Liver (tissue), 3 donors: ENCODE results near the gene ROBO3.

Experiments
- EGR1 ChIP-seq, 2 donors: IDR thresholded peaks; 2 replicates each; pipeline ENCODE4 v1.6.1; 2016 to 2018; ENCODE audit warnings: antibody characterized with exemption in 2 of 2, low read depth in 2 of 2
- FOXA1 ChIP-seq: IDR thresholded peaks from 2 replicates; pipeline ENCODE4 v1.6.1; 2016; ENCODE audit warnings: antibody characterized with exemption
- GABPA ChIP-seq, 2 donors: IDR thresholded peaks in 1 of 2; conservative IDR thresholded peaks in 1 of 2; 2 replicates each; pipeline ENCODE4 v1.6.1; 2016; ENCODE audit warnings: antibody characterized with exemption in 2 of 2, mild to moderate bottlenecking in 1 of 2, moderate library complexity in 1 of 2
- HNF4A ChIP-seq, 2 donors: conservative IDR thresholded peaks; 2 replicates each; pipeline ENCODE4 v1.6.1; 2016; ENCODE audit warnings: antibody characterized with exemption in 2 of 2, mild to moderate bottlenecking in 2 of 2
- HNF4G ChIP-seq: IDR thresholded peaks from 2 replicates; pipeline ENCODE4 v1.6.1; 2016; ENCODE audit warnings: antibody characterized with exemption
- JUND ChIP-seq, 2 donors: IDR thresholded peaks; 2 replicates each; pipeline ENCODE4 v1.6.1; 2016; ENCODE audit warnings: antibody characterized with exemption in 2 of 2
- RAD21 ChIP-seq, 2 donors: IDR thresholded peaks; 2 replicates each; pipeline ENCODE4 v1.6.1; 2016; ENCODE audit warnings: antibody characterized with exemption in 2 of 2, mild to moderate bottlenecking in 2 of 2
- SP1 ChIP-seq: IDR thresholded peaks from 2 replicates; pipeline ENCODE4 v1.6.1; 2018; ENCODE audit warnings: antibody characterized with exemption, mild to moderate bottlenecking
- TAF1 ChIP-seq: conservative IDR thresholded peaks from 2 replicates; pipeline ENCODE4 v1.6.1; 2016; ENCODE audit warnings: antibody characterized with exemption, mild to moderate bottlenecking
- YY1 ChIP-seq: IDR thresholded peaks from 2 replicates; pipeline ENCODE4 v1.6.1; 2016; ENCODE audit warnings: antibody characterized with exemption, mild to moderate bottlenecking
- TF ChIP-seq, protein P1 (sequence below): fragments of 150-350 bp; IDR thresholded peaks from 2 replicates; pipeline ENCODE4 v1.5.1; 2017; ENCODE audit warnings: improper control_type of control experiment, low read depth, low read length; ENCODE audit not compliant: missing input control
- TF ChIP-seq, protein P2 (sequence below): IDR thresholded peaks from 2 replicates; pipeline ENCODE4 v1.6.1; 2016; ENCODE audit warnings: antibody characterized with exemption, mild to moderate bottlenecking
- TF ChIP-seq, protein P3 (sequence below): IDR thresholded peaks from 2 replicates; pipeline ENCODE4 v1.6.1; 2016; ENCODE audit warnings: antibody characterized with exemption
- TF ChIP-seq, protein P4 (sequence below): IDR thresholded peaks from 2 replicates; pipeline ENCODE4 v1.6.1; 2016; ENCODE audit warnings: antibody characterized with exemption
- donor health status: healthy.
- donor health status: healthy.

DNA sequence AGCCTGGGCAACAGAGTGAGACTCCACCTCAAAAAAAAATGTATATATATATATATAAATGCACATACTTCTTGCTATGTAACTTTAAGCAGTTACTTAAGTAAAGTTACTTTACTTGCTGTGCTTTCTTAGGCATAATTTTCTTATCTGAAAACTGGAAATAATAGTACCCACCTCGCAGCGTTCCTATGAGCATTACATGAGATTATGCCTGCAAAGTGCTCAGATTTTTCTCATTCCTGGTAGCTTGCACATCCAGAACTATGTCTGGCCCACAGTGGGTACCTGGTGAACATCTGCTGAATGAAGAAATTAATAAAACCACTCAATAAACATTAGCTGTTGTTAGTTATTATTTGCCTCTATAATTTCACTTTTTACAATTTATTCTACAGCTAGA lies 6.1 kb upstream of the ROBO3 start:
- TF ChIP-seq HNF4G: no peak
- TF ChIP-seq, protein P1, sequence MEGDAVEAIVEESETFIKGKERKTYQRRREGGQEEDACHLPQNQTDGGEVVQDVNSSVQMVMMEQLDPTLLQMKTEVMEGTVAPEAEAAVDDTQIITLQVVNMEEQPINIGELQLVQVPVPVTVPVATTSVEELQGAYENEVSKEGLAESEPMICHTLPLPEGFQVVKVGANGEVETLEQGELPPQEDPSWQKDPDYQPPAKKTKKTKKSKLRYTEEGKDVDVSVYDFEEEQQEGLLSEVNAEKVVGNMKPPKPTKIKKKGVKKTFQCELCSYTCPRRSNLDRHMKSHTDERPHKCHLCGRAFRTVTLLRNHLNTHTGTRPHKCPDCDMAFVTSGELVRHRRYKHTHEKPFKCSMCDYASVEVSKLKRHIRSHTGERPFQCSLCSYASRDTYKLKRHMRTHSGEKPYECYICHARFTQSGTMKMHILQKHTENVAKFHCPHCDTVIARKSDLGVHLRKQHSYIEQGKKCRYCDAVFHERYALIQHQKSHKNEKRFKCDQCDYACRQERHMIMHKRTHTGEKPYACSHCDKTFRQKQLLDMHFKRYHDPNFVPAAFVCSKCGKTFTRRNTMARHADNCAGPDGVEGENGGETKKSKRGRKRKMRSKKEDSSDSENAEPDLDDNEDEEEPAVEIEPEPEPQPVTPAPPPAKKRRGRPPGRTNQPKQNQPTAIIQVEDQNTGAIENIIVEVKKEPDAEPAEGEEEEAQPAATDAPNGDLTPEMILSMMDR: no peak
- TF ChIP-seq TAF1: no peak
- no peak for TF ChIP-seq JUND (IDR thresholded peaks at IDR 0.05)
- TF ChIP-seq FOXA1: no peak
- TF ChIP-seq, protein P2, sequence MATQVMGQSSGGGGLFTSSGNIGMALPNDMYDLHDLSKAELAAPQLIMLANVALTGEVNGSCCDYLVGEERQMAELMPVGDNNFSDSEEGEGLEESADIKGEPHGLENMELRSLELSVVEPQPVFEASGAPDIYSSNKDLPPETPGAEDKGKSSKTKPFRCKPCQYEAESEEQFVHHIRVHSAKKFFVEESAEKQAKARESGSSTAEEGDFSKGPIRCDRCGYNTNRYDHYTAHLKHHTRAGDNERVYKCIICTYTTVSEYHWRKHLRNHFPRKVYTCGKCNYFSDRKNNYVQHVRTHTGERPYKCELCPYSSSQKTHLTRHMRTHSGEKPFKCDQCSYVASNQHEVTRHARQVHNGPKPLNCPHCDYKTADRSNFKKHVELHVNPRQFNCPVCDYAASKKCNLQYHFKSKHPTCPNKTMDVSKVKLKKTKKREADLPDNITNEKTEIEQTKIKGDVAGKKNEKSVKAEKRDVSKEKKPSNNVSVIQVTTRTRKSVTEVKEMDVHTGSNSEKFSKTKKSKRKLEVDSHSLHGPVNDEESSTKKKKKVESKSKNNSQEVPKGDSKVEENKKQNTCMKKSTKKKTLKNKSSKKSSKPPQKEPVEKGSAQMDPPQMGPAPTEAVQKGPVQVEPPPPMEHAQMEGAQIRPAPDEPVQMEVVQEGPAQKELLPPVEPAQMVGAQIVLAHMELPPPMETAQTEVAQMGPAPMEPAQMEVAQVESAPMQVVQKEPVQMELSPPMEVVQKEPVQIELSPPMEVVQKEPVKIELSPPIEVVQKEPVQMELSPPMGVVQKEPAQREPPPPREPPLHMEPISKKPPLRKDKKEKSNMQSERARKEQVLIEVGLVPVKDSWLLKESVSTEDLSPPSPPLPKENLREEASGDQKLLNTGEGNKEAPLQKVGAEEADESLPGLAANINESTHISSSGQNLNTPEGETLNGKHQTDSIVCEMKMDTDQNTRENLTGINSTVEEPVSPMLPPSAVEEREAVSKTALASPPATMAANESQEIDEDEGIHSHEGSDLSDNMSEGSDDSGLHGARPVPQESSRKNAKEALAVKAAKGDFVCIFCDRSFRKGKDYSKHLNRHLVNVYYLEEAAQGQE: no peak
- TF ChIP-seq, protein P3, sequence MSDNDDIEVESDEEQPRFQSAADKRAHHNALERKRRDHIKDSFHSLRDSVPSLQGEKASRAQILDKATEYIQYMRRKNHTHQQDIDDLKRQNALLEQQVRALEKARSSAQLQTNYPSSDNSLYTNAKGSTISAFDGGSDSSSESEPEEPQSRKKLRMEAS: no peak
- TF ChIP-seq GABPA (IDR thresholded peaks at IDR 0.05 in 1 of 2, conservative IDR thresholded peaks at IDR 0.05 in 1 of 2): no peak
- no peak for TF ChIP-seq HNF4A (conservative IDR thresholded peaks at IDR 0.05)
- no peak for TF ChIP-seq YY1
- no peak for TF ChIP-seq SP1
- TF ChIP-seq RAD21 (IDR thresholded peaks at IDR 0.05): no peak
- TF ChIP-seq, protein P4, sequence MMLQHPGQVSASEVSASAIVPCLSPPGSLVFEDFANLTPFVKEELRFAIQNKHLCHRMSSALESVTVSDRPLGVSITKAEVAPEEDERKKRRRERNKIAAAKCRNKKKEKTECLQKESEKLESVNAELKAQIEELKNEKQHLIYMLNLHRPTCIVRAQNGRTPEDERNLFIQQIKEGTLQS: no peak
- no peak for TF ChIP-seq EGR1 (IDR thresholded peaks at IDR 0.05; ENCODE audit: low read depth in 2 of 2)
